HepG2 (cell line): ENCODE measurements around the gene AXIN2. TPM values are rescaled to one million over a fixed set of nuclear protein-coding genes. Genes with fewer than 3 reads are reported as not detected.

Experiments used
- DMTF1 ChIP-seq: sonication (generic); formaldehyde crosslinking; IDR thresholded peaks from 2 replicates; pipeline ENCODE4 v1.4.0; 2020; ENCODE audit warnings: mild to moderate bottlenecking, missing genetic modification reagents
- JUNB ChIP-seq: sonication (generic); formaldehyde crosslinking; IDR thresholded peaks from 2 replicates; pipeline ENCODE4 v1.8.0; 2022; ENCODE audit warnings: missing genetic modification reagents, mild to moderate bottlenecking, borderline replicate concordance
- LBX2 ChIP-seq: sonication (generic); formaldehyde crosslinking; IDR thresholded peaks from 2 replicates; pipeline ENCODE4 v1.5.0; 2020; ENCODE audit warnings: missing genetic modification reagents, mild to moderate bottlenecking, borderline replicate concordance
- MBD4 ChIP-seq: IDR thresholded peaks from 2 replicates; pipeline ENCODE4 v1.6.1; 2012; ENCODE audit warnings: low read length, inconsistent platforms, borderline replicate concordance
- SNAPC4 ChIP-seq: sonication (generic); formaldehyde crosslinking; IDR thresholded peaks from 2 replicates; pipeline ENCODE4 v1.4.0; 2020; ENCODE audit warnings: mild to moderate bottlenecking, missing genetic modification reagents
- SNRNP70 ChIP-seq: fragments of 200-400 bp; formaldehyde crosslinking; IDR thresholded peaks from 2 replicates; pipeline ENCODE4 v1.6.1; 2017; ENCODE audit warnings: mild to moderate bottlenecking, low read depth, low read length, moderate library complexity
- ZBTB10 ChIP-seq: sonication (generic); formaldehyde crosslinking; IDR thresholded peaks from 2 replicates; pipeline ENCODE4 v1.4.0; 2020; ENCODE audit warnings: missing genetic modification reagents, borderline replicate concordance
- ZFP1 ChIP-seq: IDR thresholded peaks from 2 replicates; pipeline ENCODE4 v1.6.1; 2016
- ZNF317 ChIP-seq: sonication (generic); formaldehyde crosslinking; IDR thresholded peaks from 2 replicates; pipeline ENCODE4 v1.5.0; 2020; ENCODE audit warnings: mild to moderate bottlenecking, missing genetic modification reagents
- ZNF446 ChIP-seq: sonication (generic); formaldehyde crosslinking; IDR thresholded peaks from 2 replicates; pipeline ENCODE4 v1.5.0; 2020; ENCODE audit warnings: mild to moderate bottlenecking, missing genetic modification reagents
- ZNF550 ChIP-seq: sonication (generic); formaldehyde crosslinking; IDR thresholded peaks from 2 replicates; pipeline ENCODE4 v1.4.0; 2020; ENCODE audit warnings: mild to moderate bottlenecking, missing genetic modification reagents, borderline replicate concordance
- ZNF552 ChIP-seq: sonication (generic); formaldehyde crosslinking; IDR thresholded peaks from 2 replicates; pipeline ENCODE4 v1.9.0; 2022; ENCODE audit warnings: missing genetic modification reagents, mild to moderate bottlenecking, borderline replicate concordance
- ZNF577 ChIP-seq: sonication (generic); formaldehyde crosslinking; IDR thresholded peaks from 2 replicates; pipeline ENCODE4 v1.4.0; 2020; ENCODE audit warnings: mild to moderate bottlenecking, low read depth, missing genetic modification reagents, borderline replicate concordance
- ZNF589 ChIP-seq: sonication (generic); formaldehyde crosslinking; conservative IDR thresholded peaks from 2 replicates; pipeline ENCODE4 v1.8.0; 2022; ENCODE audit warnings: mild to moderate bottlenecking, moderate library complexity, missing genetic modification reagents
- ZUFSP ChIP-seq: sonication (generic); formaldehyde crosslinking; IDR thresholded peaks from 2 replicates; pipeline ENCODE4 v1.9.0; 2021; ENCODE audit warnings: missing genetic modification reagents, mild to moderate bottlenecking, borderline replicate concordance
- polyA plus RNA-seq, 8 experiments: library from polyadenylated mRNA; depleted of rRNA in 3 of 8; stranded (reverse) in 7 of 8; unstranded in 1 of 8; fragments of >200 nt; fragmentation: Illumina TruSeq in 4 of 8; extraction: Trizol in 4 of 8; gene quantifications; 2 replicates each; pipeline versions ENCODE4 v1.2.1 to v1.2.3, GENCODE V29; 2011 to 2016; ENCODE audit warnings: low read depth in 4 of 8, missing spikeins in 1 of 8, mixed read lengths in 1 of 8; ENCODE audit not compliant: insufficient read depth in 1 of 8
- total RNA-seq, 5 experiments: library from RNA; depleted of rRNA; stranded (reverse); fragments of >200 nt; fragmentation: Illumina TruSeq; extraction: Trizol; gene quantifications; 2 replicates each; pipeline ENCODE4 v1.2.3, GENCODE V29; 2016; ENCODE audit warnings: low read depth in 1 of 5

AXIN2 gene
- total and polyA plus RNA-seq, 2 of the 13 experiments (the other 11 are each of a cell fraction or from before 2014, with no cell fraction given): 58.6 to 63.4 TPM

GRCh38 chr17:65561452-65562205 lies at the start of gene AXIN2 (continued):
- TF ChIP-seq ZNF589 (CRISPR knock-in tag): 0 out of 2 replicates have a peak, but pooled peaks have one; percentile 67
- no peak for TF ChIP-seq MBD4
- TF ChIP-seq ZNF446: peak; percentile 93
- peak; percentile 86 for TF ChIP-seq ZNF317 (CRISPR knock-in tag)
- peak; percentile 73; the same call in 1 of the 2 replicates for TF ChIP-seq SNAPC4 (CRISPR knock-in tag)
- no peak for TF ChIP-seq SNRNP70
- TF ChIP-seq ZBTB10 (CRISPR knock-in tag): peak; percentile 88; the same call in 1 of the 2 replicates
- TF ChIP-seq ZFP1 (CRISPR knock-in tag): peak; percentile 39; the same call in 1 of the 2 replicates
- peak; percentile 93; the same call in 1 of the 2 replicates for TF ChIP-seq LBX2 (CRISPR knock-in tag)
- peak; percentile 92; the same call in 1 of the 2 replicates for TF ChIP-seq DMTF1 (CRISPR knock-in tag)
- TF ChIP-seq ZUFSP (CRISPR knock-in tag): no peak
- TF ChIP-seq ZNF577 (CRISPR knock-in tag): no peak
- peak; percentile 93 for TF ChIP-seq JUNB (CRISPR knock-in tag)
- no peak for TF ChIP-seq ZNF550 (CRISPR knock-in tag)
- peak; percentile 50; the same call in 1 of the 2 replicates for TF ChIP-seq ZNF552
